GM12878 (cell line): ENCODE data around the gene ADH1C.

Experiments used
- CBX3 ChIP-seq: fragments of 200-600 bp; sonication (generic); IDR thresholded peaks from 2 replicates; pipeline ENCODE4 v1.6.1; 2016; ENCODE audit warnings: low read depth, borderline replicate concordance
- CREM ChIP-seq: IDR thresholded peaks from 2 replicates; pipeline ENCODE4 v1.6.1; 2014; ENCODE audit warnings: antibody characterized with exemption, low read depth
- DPF2 ChIP-seq: fragments of 450-650 bp; IDR thresholded peaks from 2 replicates; pipeline ENCODE4 v1.6.1; 2017; ENCODE audit warnings: mild to moderate bottlenecking
- ESRRA ChIP-seq: IDR thresholded peaks from 2 replicates; pipeline ENCODE4 v1.6.1; 2012; ENCODE audit warnings: mild to moderate bottlenecking, low read length, improper control_type of control experiment
- REST ChIP-seq: IDR thresholded peaks from 2 replicates; pipeline ENCODE4 v1.6.1; 2012; ENCODE audit warnings: mild to moderate bottlenecking, low read depth, low read length
- SMARCA5 ChIP-seq: fragments of 450-650 bp; IDR thresholded peaks from 2 replicates; pipeline ENCODE4 v1.6.1; 2017; ENCODE audit warnings: mild to moderate bottlenecking
- USF2 ChIP-seq: IDR thresholded peaks from 2 replicates; pipeline ENCODE4 v1.6.1; 2011; ENCODE audit warnings: low read depth, low read length, improper control_type of control experiment, borderline replicate concordance
- ZNF687 ChIP-seq: fragments of 450-650 bp; IDR thresholded peaks from 2 replicates; pipeline ENCODE4 v1.6.1; 2017; ENCODE audit warnings: mild to moderate bottlenecking, moderate library complexity
- TF ChIP-seq, protein P1 (sequence below): IDR thresholded peaks from 2 replicates; pipeline ENCODE4 v1.6.1; 2012; ENCODE audit warnings: low read depth, low read length, improper control_type of control experiment
- TF ChIP-seq, protein P2 (sequence below), 3 experiments: IDR thresholded peaks in 2 of 3; conservative IDR thresholded peaks in 1 of 3; 2 replicates each; pipeline ENCODE4 v1.5.1; 2011; ENCODE audit warnings: low read depth in 3 of 3, low read length in 3 of 3, mild to moderate bottlenecking in 3 of 3, control low read depth in 2 of 3, moderate library complexity in 2 of 3, inconsistent platforms in 1 of 3, mixed read lengths in 1 of 3; ENCODE audit not compliant: control insufficient read depth in 2 of 3, insufficient read depth in 1 of 3; ENCODE audit errors: extremely low read depth in 1 of 3

DNA sequence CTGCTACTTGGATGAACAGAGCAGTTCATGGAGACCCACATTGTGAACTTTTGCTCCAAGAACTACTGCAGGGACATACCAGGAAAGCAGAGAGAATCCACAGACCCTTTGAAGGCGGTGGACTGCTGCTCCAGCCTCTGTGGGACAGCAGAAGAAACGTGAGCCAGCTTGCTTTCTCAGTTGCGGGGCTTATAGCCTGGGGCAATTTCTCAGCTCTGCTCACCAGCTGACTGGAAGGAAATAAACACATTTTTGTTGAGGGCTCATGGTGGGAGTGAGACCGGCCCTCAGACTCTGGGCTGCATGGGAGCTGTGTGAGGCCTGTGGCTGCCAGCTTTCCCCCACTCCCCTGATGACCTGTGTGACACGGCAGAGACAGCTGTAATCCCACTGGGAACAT lies 59.2 kb downstream of the ADH1C start:
- TF ChIP-seq, protein P1, sequence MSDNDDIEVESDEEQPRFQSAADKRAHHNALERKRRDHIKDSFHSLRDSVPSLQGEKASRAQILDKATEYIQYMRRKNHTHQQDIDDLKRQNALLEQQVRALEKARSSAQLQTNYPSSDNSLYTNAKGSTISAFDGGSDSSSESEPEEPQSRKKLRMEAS: no peak
- TF ChIP-seq REST: no peak
- no peak for TF ChIP-seq CBX3
- no peak for TF ChIP-seq DPF2
- TF ChIP-seq, protein P2, sequence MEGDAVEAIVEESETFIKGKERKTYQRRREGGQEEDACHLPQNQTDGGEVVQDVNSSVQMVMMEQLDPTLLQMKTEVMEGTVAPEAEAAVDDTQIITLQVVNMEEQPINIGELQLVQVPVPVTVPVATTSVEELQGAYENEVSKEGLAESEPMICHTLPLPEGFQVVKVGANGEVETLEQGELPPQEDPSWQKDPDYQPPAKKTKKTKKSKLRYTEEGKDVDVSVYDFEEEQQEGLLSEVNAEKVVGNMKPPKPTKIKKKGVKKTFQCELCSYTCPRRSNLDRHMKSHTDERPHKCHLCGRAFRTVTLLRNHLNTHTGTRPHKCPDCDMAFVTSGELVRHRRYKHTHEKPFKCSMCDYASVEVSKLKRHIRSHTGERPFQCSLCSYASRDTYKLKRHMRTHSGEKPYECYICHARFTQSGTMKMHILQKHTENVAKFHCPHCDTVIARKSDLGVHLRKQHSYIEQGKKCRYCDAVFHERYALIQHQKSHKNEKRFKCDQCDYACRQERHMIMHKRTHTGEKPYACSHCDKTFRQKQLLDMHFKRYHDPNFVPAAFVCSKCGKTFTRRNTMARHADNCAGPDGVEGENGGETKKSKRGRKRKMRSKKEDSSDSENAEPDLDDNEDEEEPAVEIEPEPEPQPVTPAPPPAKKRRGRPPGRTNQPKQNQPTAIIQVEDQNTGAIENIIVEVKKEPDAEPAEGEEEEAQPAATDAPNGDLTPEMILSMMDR (IDR thresholded peaks at IDR 0.05 in 2 of 3, conservative IDR thresholded peaks at IDR 0.05 in 1 of 3; ENCODE audit: control insufficient read depth in 2 of 3, extremely low read depth in 1 of 3, insufficient read depth in 1 of 3, low read depth in 3 of 3, low read length in 3 of 3): no peak
- no peak for TF ChIP-seq USF2
- TF ChIP-seq ESRRA: no peak
- TF ChIP-seq ZNF687: no peak
- TF ChIP-seq CREM: no peak
- TF ChIP-seq SMARCA5: no peak
